SJCRH30 (cell line): ENCODE measurements around the gene FBXL4. TPM values are rescaled to one million over a fixed set of nuclear protein-coding genes. Genes with fewer than 3 reads are reported as not detected.

ENCODE experiments used
- DNase-seq, 2 experiments: peaks; one replicate each; pipeline ENCODE4 v3.0.0-alpha.2; 2015 to 2020
- H3K27ac ChIP-seq: fragments of 250-450 bp; sonication (Bioruptor Pico); 2 replicates; pipeline ENCODE4 v1.5.1; 2020; ENCODE audit warnings: mild to moderate bottlenecking, moderate library complexity
- H3K27me3 ChIP-seq: fragments of 250-450 bp; sonication (Bioruptor Pico); 2 replicates; pipeline ENCODE4 v1.5.1; 2020; ENCODE audit warnings: mild to moderate bottlenecking, moderate library complexity
- H3K36me3 ChIP-seq: fragments of 250-450 bp; sonication (Bioruptor Pico); 2 replicates; pipeline ENCODE4 v1.5.1; 2020; ENCODE audit warnings: mild to moderate bottlenecking, moderate library complexity
- H3K4me1 ChIP-seq: fragments of 250-450 bp; sonication (Bioruptor Pico); 2 replicates; pipeline ENCODE4 v1.5.1; 2020; ENCODE audit warnings: mild to moderate bottlenecking, moderate library complexity
- H3K4me3 ChIP-seq: fragments of 250-450 bp; sonication (Bioruptor Pico); 2 replicates; pipeline ENCODE4 v1.5.1; 2020; ENCODE audit warnings: mild to moderate bottlenecking, moderate library complexity
- H3K9me3 ChIP-seq: fragments of 250-450 bp; sonication (Bioruptor Pico); replicated peaks from 2 replicates; pipeline ENCODE4 v1.5.1; 2020; ENCODE audit warnings: mild to moderate bottlenecking, moderate library complexity
- total RNA-seq: library from RNA; depleted of rRNA; stranded (reverse); fragments of >200 nt; shearing (Covaris generic); gene quantifications from 2 replicates; pipeline ENCODE4 v1.2.3, GENCODE V29; 2014

FBXL4 gene
- total RNA-seq, 1 experiment from 2014 or later: 10.7 TPM

DNA sequence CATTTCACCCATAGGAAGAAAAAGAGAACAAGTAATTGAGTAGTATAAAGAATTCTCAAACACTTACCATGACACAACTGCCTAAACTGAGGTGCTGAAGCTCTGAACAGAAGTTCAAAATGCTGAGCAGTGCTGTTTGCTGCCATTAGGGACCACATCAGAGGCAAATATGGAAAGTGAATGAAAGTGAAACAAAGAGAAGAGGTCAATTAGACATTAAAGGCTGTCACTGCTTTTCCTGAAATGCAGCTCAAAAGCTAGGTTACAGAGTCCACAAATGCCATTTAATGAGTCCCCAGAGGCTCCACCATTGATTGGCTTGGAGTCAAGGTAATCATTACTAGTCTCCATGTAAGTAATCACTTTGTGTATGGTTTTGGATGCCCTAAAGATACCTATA, 67.3 kb downstream of the FBXL4 start:
- DNase-seq: no peak
- Histone ChIP-seq H3K4me3 (no peak overlapping the region), H3K27me3 (no peaks in the 10 kb centered on the region), H3K9me3 (no peaks in the 10 kb centered on the region), H3K27ac (no peak overlapping the region), H3K4me1 (no peaks in the 10 kb centered on the region), H3K36me3 (no peaks in the 10 kb centered on the region)

DNA sequence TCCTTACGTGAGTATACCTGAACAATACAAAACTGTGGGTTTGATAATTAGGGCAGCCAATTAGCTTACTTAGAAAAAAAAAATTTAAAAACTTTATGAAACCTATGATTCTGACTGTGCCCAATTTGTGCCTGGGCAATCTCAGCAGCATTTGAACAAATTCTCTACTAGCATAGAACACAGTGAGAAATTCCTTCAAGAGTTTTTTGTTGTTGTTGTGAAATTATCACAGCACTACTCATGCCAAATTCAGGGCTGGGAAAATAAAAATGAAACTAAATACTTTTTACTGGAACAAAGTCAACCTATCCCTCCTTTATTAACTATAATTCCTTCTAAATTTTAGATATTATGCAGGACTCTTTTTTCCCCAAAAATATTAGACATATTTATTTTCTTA, 70.5 kb downstream of the FBXL4 start:
- H3K27me3 ChIP-seq: no peaks in the 10 kb centered on the region
- H3K4me1 ChIP-seq: no peaks in the 10 kb centered on the region
- no peak overlapping the region for H3K27ac ChIP-seq
- H3K36me3 ChIP-seq: no peaks in the 10 kb centered on the region
- H3K4me3 ChIP-seq: no peak overlapping the region
- DNase-seq: no peak
- no peaks in the 10 kb centered on the region for H3K9me3 ChIP-seq

DNA sequence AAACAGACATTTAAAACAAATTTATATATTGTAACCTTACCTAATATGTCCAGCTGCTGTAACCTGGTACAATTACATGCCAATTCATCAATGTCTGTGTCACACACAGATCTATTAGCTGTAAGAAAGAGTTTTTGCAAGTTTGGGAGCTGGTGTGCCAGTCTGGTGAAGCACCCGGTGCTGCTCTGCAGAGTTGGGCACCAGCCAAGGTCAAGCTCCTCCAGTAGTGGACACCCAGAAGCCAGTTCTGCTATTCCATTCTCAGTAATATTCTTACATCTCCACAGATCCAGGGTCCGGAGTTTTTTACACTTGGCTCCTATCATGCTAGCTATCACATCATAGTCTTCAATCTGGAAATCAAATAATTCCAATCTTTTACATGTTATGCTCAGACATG, 72.4 kb downstream of the FBXL4 start:
- H3K27ac ChIP-seq: no peak overlapping the region
- no peaks in the 10 kb centered on the region for H3K9me3 ChIP-seq
- H3K4me3 ChIP-seq: no peak overlapping the region
- H3K36me3 ChIP-seq: no peaks in the 10 kb centered on the region
- no peaks in the 10 kb centered on the region for H3K27me3 ChIP-seq
- H3K4me1 ChIP-seq: no peaks in the 10 kb centered on the region
- DNase-seq: no peak

DNA sequence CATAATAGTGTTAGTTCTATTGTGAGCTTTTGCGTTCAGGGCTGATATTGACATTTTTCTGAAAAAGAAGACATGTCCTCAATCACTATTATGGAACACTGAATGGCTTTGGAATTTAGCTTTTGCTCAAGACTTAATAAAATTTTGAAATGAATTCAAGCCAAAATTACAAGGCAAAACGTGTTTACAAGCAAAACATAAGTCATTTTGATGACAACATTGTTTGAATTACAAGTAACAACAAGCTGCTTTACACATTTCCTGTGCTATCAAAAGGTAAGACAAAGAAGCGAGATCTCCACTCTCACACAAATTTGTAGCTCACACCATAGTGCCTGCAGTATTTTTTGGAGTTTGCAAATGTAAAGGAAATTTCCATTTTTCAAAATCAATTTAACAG, 75.9 kb downstream of the FBXL4 start:
- no peaks in the 10 kb centered on the region for H3K27me3 ChIP-seq

DNA sequence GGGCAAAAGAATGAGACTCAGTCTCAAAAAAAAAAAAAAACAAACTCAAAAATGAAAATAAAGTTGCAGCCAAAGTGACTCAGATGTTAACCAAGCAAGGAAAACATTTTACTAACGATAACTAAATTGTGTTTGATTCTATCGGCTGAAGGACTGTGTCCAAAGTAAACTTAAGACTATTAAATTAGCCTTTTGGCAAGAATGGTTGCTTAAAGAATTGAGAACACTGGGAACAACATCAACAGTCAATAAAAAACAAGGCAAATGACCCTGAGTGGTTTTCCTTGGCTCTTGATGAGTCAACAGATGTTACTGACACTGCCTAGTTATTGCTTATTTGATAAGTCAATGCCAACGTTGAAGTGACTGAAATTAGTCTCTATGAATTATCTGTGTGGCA, 76.7 kb downstream of the FBXL4 start:
- H3K27me3 ChIP-seq: no peaks in the 10 kb centered on the region
- DNase-seq: no peak
- no peaks in the 10 kb centered on the region for H3K36me3 ChIP-seq
- H3K4me1 ChIP-seq: no peaks in the 10 kb centered on the region
- no peak overlapping the region for H3K4me3 ChIP-seq
- H3K9me3 ChIP-seq: no peaks in the 10 kb centered on the region
- no peak overlapping the region for H3K27ac ChIP-seq

More for the DNA sequence above, 75.9 kb downstream of the FBXL4 start:
- H3K9me3 ChIP-seq: no peaks in the 10 kb centered on the region
- no peak overlapping the region for H3K4me3 ChIP-seq
- no peaks in the 10 kb centered on the region for H3K36me3 ChIP-seq
- no peak overlapping the region for H3K27ac ChIP-seq
- H3K4me1 ChIP-seq: no peaks in the 10 kb centered on the region
- no peak for DNase-seq

DNA sequence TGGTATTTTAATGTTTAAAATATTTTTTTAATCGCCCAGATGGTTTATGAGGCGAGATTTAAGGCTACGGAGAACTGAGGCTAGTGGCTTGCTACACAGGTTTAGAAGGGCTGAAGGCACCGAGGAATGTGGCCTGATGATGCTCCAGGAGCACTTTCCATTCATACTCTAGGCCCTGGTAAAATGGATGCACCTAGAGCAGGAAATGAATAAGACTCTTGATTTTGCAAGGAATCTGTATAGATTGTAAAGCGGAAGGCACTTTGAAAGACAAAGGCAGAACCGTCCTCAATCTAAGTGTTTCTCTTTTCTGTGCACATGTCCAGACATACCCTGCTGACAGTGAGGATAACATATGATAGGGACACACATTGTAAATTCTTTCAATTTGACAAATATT, 83.2 kb downstream of the FBXL4 start:
- Histone ChIP-seq H3K27ac (no peak overlapping the region), H3K36me3 (no peaks in the 10 kb centered on the region), H3K4me1 (no peaks in the 10 kb centered on the region), H3K9me3 (no peaks in the 10 kb centered on the region), H3K4me3 (no peak overlapping the region), H3K27me3 (no peaks in the 10 kb centered on the region)
- DNase-seq: no peak

DNA sequence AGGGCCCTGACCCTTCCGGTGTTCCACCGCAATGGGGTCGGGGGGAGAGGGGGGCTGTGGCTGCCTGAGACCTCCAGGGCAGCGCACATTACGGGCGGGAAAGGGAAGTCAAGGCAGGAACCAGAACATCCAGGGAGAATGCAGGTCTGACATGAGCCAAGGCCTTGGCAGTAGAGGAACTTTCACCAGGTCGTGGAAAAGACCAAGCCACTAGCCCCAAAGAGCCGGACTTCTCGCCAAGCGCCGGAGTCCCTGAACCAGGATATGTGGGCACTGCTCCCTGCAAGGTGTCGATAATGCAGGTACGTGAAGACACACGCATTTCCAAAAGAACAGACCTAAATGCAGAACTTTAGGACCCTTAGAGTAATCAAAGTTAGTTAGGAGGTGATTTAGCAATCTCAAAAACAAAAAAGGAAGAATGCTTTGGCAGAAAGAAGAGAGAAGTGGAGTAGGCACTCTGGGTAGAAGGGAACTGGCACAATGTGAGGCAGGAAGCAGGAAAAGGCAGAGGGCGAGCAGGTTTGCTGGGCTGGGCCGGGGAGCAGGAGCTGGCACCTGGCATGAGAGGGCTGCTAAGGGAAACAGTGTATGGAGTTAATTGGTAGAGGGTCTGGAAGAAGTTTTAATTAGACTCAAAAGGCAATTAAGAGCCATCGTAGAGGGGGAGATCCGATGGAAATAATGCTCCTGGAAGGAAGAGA, 99.1 kb downstream of the FBXL4 start:
- Histone ChIP-seq H3K27me3 (no peaks in the 10 kb centered on the region), H3K4me3 (no peak overlapping the region), H3K36me3 (no peaks in the 10 kb centered on the region), H3K27ac (no peak overlapping the region), H3K9me3 (no peaks in the 10 kb centered on the region), H3K4me1 (no peaks in the 10 kb centered on the region)
- no peak for DNase-seq

DNA sequence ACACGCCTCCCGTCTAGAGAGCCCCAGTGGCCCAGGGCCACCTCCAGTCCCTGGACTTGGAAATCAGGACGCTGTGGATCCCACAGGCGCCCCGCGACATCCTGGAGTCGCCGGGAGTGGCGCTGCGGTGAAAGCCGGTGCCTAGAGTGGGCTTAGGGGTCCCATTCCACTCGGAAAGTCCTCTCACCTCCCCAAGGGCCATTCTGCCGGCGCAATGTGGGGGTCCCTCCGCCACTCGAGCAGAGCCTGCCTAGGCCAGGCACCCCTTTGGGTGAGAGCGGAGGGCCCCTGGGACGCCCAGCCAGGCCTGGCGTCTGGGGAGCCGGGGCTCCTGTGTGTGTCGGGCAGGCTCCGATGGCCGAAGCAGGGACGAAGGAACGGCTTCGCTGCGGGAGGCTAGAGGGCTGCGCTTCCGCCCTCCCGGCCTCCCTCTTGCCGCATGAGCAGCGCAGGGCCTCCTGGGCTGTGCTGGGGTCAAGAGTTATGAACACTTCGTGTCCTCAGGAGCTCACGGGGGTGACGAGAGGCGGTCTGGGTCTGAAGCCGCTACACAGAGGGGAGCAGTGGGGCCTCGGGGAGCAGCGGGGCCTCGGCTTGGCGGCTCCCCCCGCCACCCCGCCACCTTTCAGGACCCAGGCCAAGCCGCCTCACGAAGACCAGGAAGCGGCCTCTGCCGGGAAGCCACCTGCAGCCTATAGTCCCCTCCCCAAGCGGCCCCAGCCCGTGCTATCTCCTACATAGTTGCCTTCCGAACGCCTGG, 99.8 kb downstream of the FBXL4 start:
- Histone ChIP-seq H3K4me3 (no peak overlapping the region), H3K9me3 (no peaks in the 10 kb centered on the region), H3K36me3 (no peaks in the 10 kb centered on the region), H3K27ac (no peak overlapping the region), H3K4me1 (no peaks in the 10 kb centered on the region), H3K27me3 (no peaks in the 10 kb centered on the region)
- DNase-seq: no peak

DNA sequence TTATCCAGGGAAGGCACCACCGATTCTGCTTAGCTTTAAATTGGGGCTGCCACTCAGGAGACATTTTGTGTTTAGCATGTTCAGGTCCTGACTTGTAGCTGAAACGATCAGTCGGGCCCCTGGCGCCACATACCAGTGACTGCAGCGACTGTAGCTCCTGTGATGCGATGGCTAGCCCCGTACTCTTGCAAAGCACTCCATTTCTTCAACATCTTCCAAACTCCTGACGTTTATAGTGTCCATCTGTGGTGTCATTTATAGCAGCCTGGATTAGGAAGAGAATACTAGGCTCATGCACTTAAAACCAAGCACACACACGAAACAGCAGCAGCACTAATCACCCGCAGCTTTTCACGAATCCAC, 100.3 kb downstream of the FBXL4 start:
- Histone ChIP-seq H3K27ac (no peak overlapping the region), H3K36me3 (no peaks in the 10 kb centered on the region), H3K9me3 (no peaks in the 10 kb centered on the region), H3K4me1 (no peaks in the 10 kb centered on the region), H3K27me3 (no peaks in the 10 kb centered on the region), H3K4me3 (no peak overlapping the region)
- DNase-seq: no peak

DNA sequence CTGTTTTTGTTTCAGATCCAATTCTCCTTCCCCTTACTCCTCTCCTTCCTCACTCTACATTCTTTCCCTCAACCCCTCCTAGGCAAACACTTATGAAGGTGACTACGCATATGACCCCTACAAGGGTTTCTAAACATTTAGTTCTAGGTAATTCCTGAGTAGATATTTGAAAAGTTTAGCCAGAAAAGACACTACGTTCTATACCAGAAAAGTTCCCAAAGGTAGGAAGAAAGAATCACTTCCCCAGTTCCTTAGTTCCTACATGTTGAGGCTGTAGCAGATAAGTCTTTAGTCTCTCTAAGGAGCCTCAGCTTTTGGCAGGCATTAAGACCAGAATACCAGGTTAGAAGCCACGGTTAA, 101.7 kb downstream of the FBXL4 start:
- H3K27ac ChIP-seq: no peak overlapping the region
- H3K27me3 ChIP-seq: no peaks in the 10 kb centered on the region
- no peak overlapping the region for H3K4me3 ChIP-seq
- H3K36me3 ChIP-seq: no peaks in the 10 kb centered on the region
- no peaks in the 10 kb centered on the region for H3K9me3 ChIP-seq
- H3K4me1 ChIP-seq: no peaks in the 10 kb centered on the region
- DNase-seq: no peak

DNA sequence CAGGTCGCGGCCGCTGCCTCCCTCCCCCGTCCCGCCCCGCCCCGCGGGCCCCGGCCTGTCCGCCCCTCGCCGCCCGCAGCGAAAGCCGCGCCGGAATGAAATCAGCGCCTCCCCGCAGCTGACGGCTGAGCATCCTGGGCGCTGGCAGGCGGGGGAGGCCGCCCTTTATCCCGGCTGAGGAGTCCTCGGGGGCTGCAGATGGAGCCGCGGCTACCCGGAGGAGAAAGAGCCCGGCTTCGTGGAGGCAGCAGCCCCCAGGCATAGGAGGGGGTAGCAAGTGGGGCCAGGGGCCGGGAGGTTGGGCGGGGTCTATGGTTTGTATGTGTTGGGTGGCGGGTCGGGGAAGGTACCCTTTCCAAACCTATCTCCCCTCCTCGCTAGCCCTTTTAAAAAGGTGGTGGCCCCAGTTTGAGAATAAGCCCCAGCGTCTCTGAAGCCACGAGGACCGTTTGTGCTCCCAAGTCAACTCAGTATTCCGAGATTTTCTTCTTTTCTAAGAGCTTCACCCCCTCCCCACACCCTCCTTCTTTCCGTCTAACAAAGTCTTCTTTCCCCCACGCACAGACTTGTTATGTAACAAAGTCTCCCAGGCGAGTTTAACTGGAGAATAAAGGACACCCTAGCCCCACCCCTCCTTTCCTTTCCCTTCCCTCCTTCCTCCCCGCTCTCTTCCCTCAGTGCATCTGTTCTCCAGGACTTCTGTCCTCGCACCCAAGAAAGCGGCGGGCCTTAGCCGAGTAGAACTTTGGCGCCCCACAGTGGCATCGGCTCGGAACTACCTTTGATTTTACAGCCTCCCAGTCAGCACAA, 102.3 kb downstream of the FBXL4 start:
- no peaks in the 10 kb centered on the region for H3K9me3 ChIP-seq
- peak; percentile 79 to 90 for DNase-seq
- H3K27me3 ChIP-seq: no peaks in the 10 kb centered on the region
- no peak overlapping the region for H3K27ac ChIP-seq
- no peaks in the 10 kb centered on the region for H3K4me1 ChIP-seq
- peak overlapping the region; percentile 50 for H3K4me3 ChIP-seq
- no peaks in the 10 kb centered on the region for H3K36me3 ChIP-seq

DNA sequence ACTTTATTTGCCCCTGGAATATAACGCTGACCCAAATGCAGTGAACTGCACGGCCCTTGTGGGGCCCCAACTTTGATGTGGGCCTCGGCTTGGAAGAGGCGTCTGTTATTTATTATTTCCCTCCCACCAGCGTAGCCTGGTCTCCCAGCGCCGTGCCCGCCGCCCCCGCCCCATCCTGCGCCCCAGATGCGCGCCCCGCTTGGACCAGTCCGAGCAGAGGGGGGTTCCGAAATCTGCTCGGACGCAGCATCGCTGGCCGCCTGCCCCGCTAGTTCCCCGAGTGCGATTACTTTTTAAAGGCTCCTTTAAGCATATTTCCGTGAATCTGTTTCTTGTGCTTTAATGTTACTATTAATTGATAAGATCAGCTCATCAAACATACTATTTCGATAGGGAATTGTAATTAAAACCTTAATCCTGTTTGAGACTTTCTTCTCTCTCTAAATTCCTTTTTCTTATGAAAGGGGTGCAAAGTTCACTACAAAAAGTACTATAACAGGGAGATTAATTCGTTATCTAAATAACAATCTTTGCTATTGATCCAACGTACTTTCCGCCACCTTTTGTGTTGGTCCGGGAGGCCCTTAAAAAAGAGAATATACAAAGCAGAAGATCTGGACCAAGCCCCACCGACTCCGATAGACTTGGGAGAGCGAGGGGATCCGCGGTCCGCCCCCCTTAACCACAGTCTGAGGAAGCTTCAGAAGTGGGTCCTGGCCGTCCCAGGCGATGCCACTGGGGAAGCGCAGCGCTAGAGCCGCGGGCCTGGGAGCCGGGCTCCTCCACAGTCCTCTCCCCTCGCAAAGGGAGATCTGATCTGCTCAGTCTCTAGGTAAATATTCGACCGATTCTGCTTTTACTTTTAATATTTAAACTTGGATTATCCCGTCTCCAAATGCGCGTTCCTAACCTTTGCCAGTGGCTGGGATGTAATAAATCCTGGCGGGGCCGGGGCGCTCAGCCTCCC, 103.2 kb downstream of the FBXL4 start:
- peak in 1 of 2 experiments; percentile 38 for DNase-seq
- no peak overlapping the region for H3K27ac ChIP-seq

DNA sequence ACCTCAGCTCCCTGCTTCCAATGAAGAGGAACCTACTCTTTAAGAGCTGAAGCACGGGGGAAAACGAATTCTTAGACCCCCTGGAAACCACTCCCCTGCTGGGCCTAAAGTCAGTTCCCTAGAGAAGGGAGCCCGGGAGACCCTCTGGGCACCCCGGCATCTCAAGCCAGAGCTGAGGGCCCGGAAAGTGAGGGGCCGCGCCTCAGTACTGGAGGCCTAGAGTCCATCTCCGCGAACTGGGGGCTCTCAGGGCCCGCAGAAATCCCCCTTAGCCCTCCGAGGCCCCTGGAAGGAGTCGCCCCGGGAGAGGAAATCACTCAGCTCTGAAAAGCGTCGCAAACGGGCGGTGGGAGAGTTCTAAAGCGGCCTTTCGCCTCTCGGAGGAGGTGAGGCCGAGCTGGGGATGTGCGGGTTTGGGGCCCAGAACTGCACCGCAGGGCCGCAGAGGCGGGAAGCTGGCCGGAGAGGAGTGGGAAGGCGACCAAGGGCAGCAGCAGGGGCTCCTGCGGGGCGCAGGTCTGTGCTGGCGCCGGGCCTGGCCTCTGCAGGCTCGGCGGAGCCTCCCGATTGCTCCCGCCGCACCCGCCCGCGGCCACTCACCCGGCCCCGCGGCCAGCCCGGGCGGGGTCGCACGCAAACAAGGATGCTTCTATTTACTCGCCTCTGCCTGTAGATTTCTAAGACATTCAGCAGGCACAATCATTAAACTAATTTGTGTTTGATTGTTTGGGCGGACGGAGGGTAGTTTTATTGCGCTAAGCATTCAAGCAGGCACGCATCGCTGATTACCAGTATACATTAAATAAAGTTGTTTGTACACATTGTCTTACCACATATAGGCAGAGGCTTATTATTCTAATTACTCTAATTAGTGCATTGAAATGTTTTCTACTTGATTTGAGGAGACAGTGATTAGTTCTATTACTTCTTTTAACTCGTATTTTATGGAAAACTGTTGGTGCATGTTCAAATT, 104.2 kb downstream of the FBXL4 start:
- H3K9me3 ChIP-seq: no peaks in the 10 kb centered on the region
- H3K4me3 ChIP-seq: no peak overlapping the region
- H3K4me1 ChIP-seq: no peaks in the 10 kb centered on the region
- H3K27me3 ChIP-seq: no peaks in the 10 kb centered on the region
- no peaks in the 10 kb centered on the region for H3K36me3 ChIP-seq
- H3K27ac ChIP-seq: no peak overlapping the region
- DNase-seq: no peak

More for the DNA sequence above, 103.2 kb downstream of the FBXL4 start:
- H3K4me3 ChIP-seq: peak overlapping the region; percentile 50
- H3K9me3 ChIP-seq: no peaks in the 10 kb centered on the region
- H3K36me3 ChIP-seq: no peaks in the 10 kb centered on the region
- no peaks in the 10 kb centered on the region for H3K27me3 ChIP-seq
- no peaks in the 10 kb centered on the region for H3K4me1 ChIP-seq
